Measurements from ENCODE around the gene MACROD2.
"Not testable (repeated sequence)": the region's sequence is repeated elsewhere in the genome, so short reads cannot be mapped to it uniquely, and the experiment has no call there.

The MACROD2 gene

GRCh38 chr20:14193443-14193842, 198.1 kb downstream of the MACROD2 start:
- no peak overlapping the region for H3K27ac ChIP-seq (ENCODE audit: low read length)

GRCh38 chr20:14193885-14194284, 198.6 kb downstream of the MACROD2 start:
- no peaks in the 10 kb centered on the region for H3K9me3 ChIP-seq (ENCODE audit: control insufficient read depth in 1 of 2, low read length in 2 of 2)
- no peak overlapping the region for H3K4me3 ChIP-seq (ENCODE audit: low read depth in 1 of 2, low read length in 2 of 2)
- no peak overlapping the region for H3K27ac ChIP-seq (ENCODE audit: low read length)
- no peaks in the 10 kb centered on the region for H3K36me3 ChIP-seq (ENCODE audit: control insufficient read depth in 1 of 2, insufficient read depth in 2 of 2, low read length in 2 of 2)
- H3K27me3 ChIP-seq (ENCODE audit: low read depth, low read length): no peaks in the 10 kb centered on the region
- peaks cover 0 to 5% of the 10 kb centered on the region in 2 donors for H3K4me1 ChIP-seq (ENCODE audit: control insufficient read depth in 1 of 2, insufficient read depth in 2 of 2, low read length in 2 of 2)

More at GRCh38 chr20:14193443-14193842, 198.1 kb downstream of the MACROD2 start:
- H3K36me3 ChIP-seq (ENCODE audit: control insufficient read depth in 1 of 2, insufficient read depth in 2 of 2, low read length in 2 of 2): no peaks in the 10 kb centered on the region
- no peak overlapping the region for H3K4me3 ChIP-seq (ENCODE audit: low read depth in 1 of 2, low read length in 2 of 2)
- no peaks in the 10 kb centered on the region for H3K9me3 ChIP-seq (ENCODE audit: control insufficient read depth in 1 of 2, low read length in 2 of 2)
- no peaks in the 10 kb centered on the region for H3K27me3 ChIP-seq (ENCODE audit: low read depth, low read length)
- H3K4me1 ChIP-seq (ENCODE audit: control insufficient read depth in 1 of 2, insufficient read depth in 2 of 2, low read length in 2 of 2): peaks cover 0 to 5% of the 10 kb centered on the region in 2 donors

DNA sequence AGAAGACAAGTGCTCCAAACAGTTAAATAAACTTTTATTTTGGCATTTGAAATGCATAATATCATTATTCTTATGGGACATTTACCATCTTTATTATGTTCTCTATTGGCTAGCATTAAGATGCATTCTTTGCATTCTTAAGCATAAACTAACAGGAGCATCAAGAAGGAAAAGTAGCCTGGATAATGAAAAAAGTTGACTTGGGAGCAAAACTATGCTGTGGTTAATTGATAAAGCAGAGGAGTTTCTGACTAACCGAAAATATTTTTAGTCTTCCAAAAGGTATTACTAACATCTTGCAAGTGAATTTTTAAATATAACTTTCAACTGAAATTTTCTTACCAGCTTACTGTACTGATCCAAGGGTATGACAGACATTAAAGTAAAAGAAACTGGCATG, 201.8 kb downstream of the MACROD2 start:
- Histone ChIP-seq H3K36me3 (ENCODE audit: control insufficient read depth in 1 of 2, insufficient read depth in 2 of 2, low read length in 2 of 2) (no peaks in the 10 kb centered on the region), H3K27ac (ENCODE audit: low read length) (no peak overlapping the region), H3K4me1 (ENCODE audit: control insufficient read depth in 1 of 2, insufficient read depth in 2 of 2, low read length in 2 of 2) (peaks cover 0 to 5% of the 10 kb centered on the region in 2 donors)

GRCh38 chr20:14198416-14198815, 203.1 kb downstream of the MACROD2 start:
- no peak overlapping the region for H3K27ac ChIP-seq (ENCODE audit: low read length)
- H3K4me3 ChIP-seq (ENCODE audit: low read depth in 1 of 2, low read length in 2 of 2): no peak overlapping the region
- H3K36me3 ChIP-seq (ENCODE audit: control insufficient read depth in 1 of 2, insufficient read depth in 2 of 2, low read length in 2 of 2): no peaks in the 10 kb centered on the region
- peaks cover 0 to under 1% of the 10 kb centered on the region in 2 donors for H3K9me3 ChIP-seq (ENCODE audit: control insufficient read depth in 1 of 2, low read length in 2 of 2)
- no peaks in the 10 kb centered on the region for H3K27me3 ChIP-seq (ENCODE audit: low read depth, low read length)
- H3K4me1 ChIP-seq (ENCODE audit: control insufficient read depth in 1 of 2, insufficient read depth in 2 of 2, low read length in 2 of 2): peaks cover 0 to 5% of the 10 kb centered on the region in 2 donors

More for the DNA sequence above, 201.8 kb downstream of the MACROD2 start:
- H3K27me3 ChIP-seq (ENCODE audit: low read depth, low read length): no peaks in the 10 kb centered on the region
- no peak overlapping the region for H3K4me3 ChIP-seq (ENCODE audit: low read depth in 1 of 2, low read length in 2 of 2)
- H3K9me3 ChIP-seq (ENCODE audit: control insufficient read depth in 1 of 2, low read length in 2 of 2): no peaks in the 10 kb centered on the region

GRCh38 chr20:14199111-14199510, 203.8 kb downstream of the MACROD2 start:
- H3K4me3 ChIP-seq (ENCODE audit: low read depth in 1 of 2, low read length in 2 of 2): no peak overlapping the region
- no peaks in the 10 kb centered on the region for H3K27me3 ChIP-seq (ENCODE audit: low read depth, low read length)
- H3K4me1 ChIP-seq (ENCODE audit: control insufficient read depth in 1 of 2, insufficient read depth in 2 of 2, low read length in 2 of 2): peaks cover 0 to 5% of the 10 kb centered on the region in 2 donors
- H3K27ac ChIP-seq (ENCODE audit: low read length): no peak overlapping the region
- no peaks in the 10 kb centered on the region for H3K36me3 ChIP-seq (ENCODE audit: control insufficient read depth in 1 of 2, insufficient read depth in 2 of 2, low read length in 2 of 2)
- H3K9me3 ChIP-seq (ENCODE audit: control insufficient read depth in 1 of 2, low read length in 2 of 2): peaks cover 0 to 6% of the 10 kb centered on the region in 2 donors

DNA sequence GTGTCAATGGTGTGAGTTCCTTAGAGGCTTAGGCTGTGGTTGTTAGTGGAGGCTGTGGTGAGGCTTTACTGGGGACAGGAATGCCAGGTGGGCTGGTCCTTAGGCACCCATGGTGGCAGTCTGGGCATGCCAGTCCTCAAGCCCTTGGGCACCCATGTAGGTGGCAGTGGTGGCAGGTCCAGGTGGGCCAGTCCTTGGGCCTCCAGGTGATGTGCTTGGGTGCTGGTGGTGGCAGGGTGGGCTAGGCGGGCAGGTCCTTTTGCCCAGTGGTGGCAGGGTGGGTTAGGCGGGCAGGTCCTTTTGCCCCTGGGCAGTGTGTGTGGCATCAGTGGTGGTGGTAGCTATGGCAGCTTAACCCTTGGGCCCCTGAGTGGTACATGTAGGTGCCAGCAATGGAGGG, 208.3 kb downstream of the MACROD2 start:
- no peaks in the 10 kb centered on the region for H3K36me3 ChIP-seq (ENCODE audit: control insufficient read depth in 1 of 2, insufficient read depth in 2 of 2, low read length in 2 of 2)
- no peak overlapping the region for H3K4me3 ChIP-seq (ENCODE audit: low read depth in 1 of 2, low read length in 2 of 2)
- H3K27ac ChIP-seq (ENCODE audit: low read length): no peak overlapping the region
- no peaks in the 10 kb centered on the region for H3K27me3 ChIP-seq (ENCODE audit: low read depth, low read length)
- H3K4me1 ChIP-seq (ENCODE audit: control insufficient read depth in 1 of 2, insufficient read depth in 2 of 2, low read length in 2 of 2): no peaks in the 10 kb centered on the region
- peaks cover 0 to 6% of the 10 kb centered on the region in 2 donors for H3K9me3 ChIP-seq (ENCODE audit: control insufficient read depth in 1 of 2, low read length in 2 of 2)

- Histone ChIP-seq H3K27ac (ENCODE audit: low read length) (no peak overlapping the region), H3K4me3 (ENCODE audit: low read depth in 1 of 2, low read length in 2 of 2) (no peak overlapping the region), H3K36me3 (ENCODE audit: control insufficient read depth in 1 of 2, insufficient read depth in 2 of 2, low read length in 2 of 2) (no peaks in the 10 kb centered on the region), H3K27me3 (ENCODE audit: low read depth, low read length) (no peaks in the 10 kb centered on the region), H3K4me1 (ENCODE audit: control insufficient read depth in 1 of 2, insufficient read depth in 2 of 2, low read length in 2 of 2) (no peaks in the 10 kb centered on the region), H3K9me3 (ENCODE audit: control insufficient read depth in 1 of 2, low read length in 2 of 2) (peaks cover 0 to 6% of the 10 kb centered on the region in 2 donors)
Measured at GRCh38 chr20:14207591-14207990, 212.3 kb downstream of the MACROD2 start.

DNA sequence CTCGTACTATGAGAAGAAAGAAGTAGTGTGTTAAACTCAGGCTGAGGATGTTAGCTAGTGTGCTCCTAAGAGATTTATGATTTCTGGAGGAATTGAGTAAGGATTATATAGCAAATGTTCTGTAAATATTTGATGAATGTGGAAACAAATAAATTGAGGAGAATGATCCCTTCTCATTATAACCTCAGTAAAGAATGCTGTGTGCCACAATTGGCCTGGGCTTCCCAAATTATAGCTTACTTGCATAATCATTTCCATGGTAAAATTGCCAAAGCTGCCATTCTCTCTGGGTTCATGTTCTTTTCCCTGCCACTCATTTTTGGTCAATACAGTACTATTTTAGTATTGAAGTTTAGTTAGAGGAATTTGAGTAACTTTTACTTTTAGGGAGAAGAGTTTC, 213.6 kb downstream of the MACROD2 start:
- H3K9me3 ChIP-seq (ENCODE audit: control insufficient read depth in 1 of 2, low read length in 2 of 2): peaks cover 0 to under 1% of the 10 kb centered on the region in 2 donors
- no peaks in the 10 kb centered on the region for H3K36me3 ChIP-seq (ENCODE audit: control insufficient read depth in 1 of 2, insufficient read depth in 2 of 2, low read length in 2 of 2)
- no peak overlapping the region for H3K4me3 ChIP-seq (ENCODE audit: low read depth in 1 of 2, low read length in 2 of 2)
- H3K27me3 ChIP-seq (ENCODE audit: low read depth, low read length): no peaks in the 10 kb centered on the region
- H3K4me1 ChIP-seq (ENCODE audit: control insufficient read depth in 1 of 2, insufficient read depth in 2 of 2, low read length in 2 of 2): no peaks in the 10 kb centered on the region
- H3K27ac ChIP-seq (ENCODE audit: low read length): no peak overlapping the region

DNA sequence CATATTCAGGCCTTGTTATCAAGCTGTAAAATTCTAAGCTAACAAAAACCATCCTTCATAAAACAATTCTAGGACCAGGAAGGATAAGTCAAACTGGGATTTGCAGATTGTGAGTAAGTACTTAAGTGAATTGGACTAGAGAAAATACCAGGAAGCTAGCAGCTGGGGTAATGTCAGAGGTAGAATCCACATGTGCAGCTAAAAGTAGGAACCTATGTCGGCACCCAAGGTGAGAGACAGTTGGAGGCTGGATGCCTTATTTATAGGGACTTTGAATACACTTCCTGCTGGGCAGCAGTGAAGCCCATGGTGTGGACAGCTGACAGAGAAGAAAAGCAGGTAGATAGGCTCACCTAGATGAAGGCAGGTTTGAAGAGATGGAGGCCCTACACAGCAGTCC, 214.8 kb downstream of the MACROD2 start:
- no peaks in the 10 kb centered on the region for H3K4me1 ChIP-seq (ENCODE audit: control insufficient read depth in 1 of 2, insufficient read depth in 2 of 2, low read length in 2 of 2)
- H3K27me3 ChIP-seq (ENCODE audit: low read depth, low read length): no peaks in the 10 kb centered on the region
- H3K27ac ChIP-seq (ENCODE audit: low read length): no peak overlapping the region
- no peaks in the 10 kb centered on the region for H3K36me3 ChIP-seq (ENCODE audit: control insufficient read depth in 1 of 2, insufficient read depth in 2 of 2, low read length in 2 of 2)
- no peaks in the 10 kb centered on the region for H3K9me3 ChIP-seq (ENCODE audit: control insufficient read depth in 1 of 2, low read length in 2 of 2)
- no peak overlapping the region for H3K4me3 ChIP-seq (ENCODE audit: low read depth in 1 of 2, low read length in 2 of 2)

- Histone ChIP-seq H3K9me3 (ENCODE audit: control insufficient read depth in 1 of 2, low read length in 2 of 2) (no peaks in the 10 kb centered on the region), H3K36me3 (ENCODE audit: control insufficient read depth in 1 of 2, insufficient read depth in 2 of 2, low read length in 2 of 2) (no peaks in the 10 kb centered on the region), H3K27me3 (ENCODE audit: low read depth, low read length) (no peaks in the 10 kb centered on the region), H3K27ac (ENCODE audit: low read length) (no peak overlapping the region), H3K4me3 (ENCODE audit: low read depth in 1 of 2, low read length in 2 of 2) (no peak overlapping the region), H3K4me1 (ENCODE audit: control insufficient read depth in 1 of 2, insufficient read depth in 2 of 2, low read length in 2 of 2) (no peaks in the 10 kb centered on the region)
Measured at GRCh38 chr20:14214046-14214445, 218.7 kb downstream of the MACROD2 start.

GRCh38 chr20:14215880-14216279, 220.6 kb downstream of the MACROD2 start:
- H3K4me1 ChIP-seq (ENCODE audit: control insufficient read depth in 1 of 2, insufficient read depth in 2 of 2, low read length in 2 of 2); H3K9me3 ChIP-seq (ENCODE audit: control insufficient read depth in 1 of 2, low read length in 2 of 2); H3K27me3 ChIP-seq (ENCODE audit: low read depth, low read length); H3K4me3 ChIP-seq (ENCODE audit: low read depth in 1 of 2, low read length in 2 of 2); H3K27ac ChIP-seq (ENCODE audit: low read length); H3K36me3 ChIP-seq (ENCODE audit: control insufficient read depth in 1 of 2, insufficient read depth in 2 of 2, low read length in 2 of 2): not testable (repeated sequence)

DNA sequence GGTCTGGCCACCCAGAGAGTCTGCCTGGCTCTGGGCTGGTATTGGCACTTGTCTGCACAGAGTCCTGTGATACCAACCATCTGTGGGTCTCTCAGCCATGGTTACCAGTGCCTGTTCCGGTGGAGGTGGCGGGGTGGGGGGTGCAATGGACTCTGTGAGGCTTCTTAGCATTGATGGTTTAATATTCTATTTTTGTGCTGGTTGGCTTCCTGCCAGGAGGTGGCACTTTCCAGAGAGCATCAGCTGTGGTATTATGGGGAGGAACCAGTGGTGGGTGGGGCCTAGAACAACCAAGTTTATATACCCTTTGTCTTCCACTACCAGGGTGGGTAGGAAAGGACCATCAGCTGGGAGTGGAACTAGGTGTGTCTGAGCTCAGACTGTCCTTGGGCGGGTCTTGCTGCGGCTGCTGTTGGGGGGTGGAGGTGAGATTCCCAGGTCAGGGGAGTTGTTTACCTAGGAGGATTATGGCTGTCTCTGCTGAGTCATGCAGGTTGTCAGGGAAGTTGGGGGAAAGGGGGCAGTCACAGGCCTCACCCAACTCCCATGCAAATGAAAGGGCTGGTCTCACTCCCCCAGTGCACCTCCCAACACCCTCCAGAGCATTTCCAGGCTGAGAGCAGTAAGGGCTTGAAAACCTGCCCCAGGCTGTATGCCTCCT, 224.6 kb downstream of the MACROD2 start:
- no peak overlapping the region for H3K4me3 ChIP-seq (ENCODE audit: low read depth in 1 of 2, low read length in 2 of 2)
- no peaks in the 10 kb centered on the region for H3K27me3 ChIP-seq (ENCODE audit: low read depth, low read length)
- H3K36me3 ChIP-seq (ENCODE audit: control insufficient read depth in 1 of 2, insufficient read depth in 2 of 2, low read length in 2 of 2): no peaks in the 10 kb centered on the region
- H3K9me3 ChIP-seq (ENCODE audit: control insufficient read depth in 1 of 2, low read length in 2 of 2): no peaks in the 10 kb centered on the region
- no peak overlapping the region for H3K27ac ChIP-seq (ENCODE audit: low read length)
- peaks cover 0 to 4% of the 10 kb centered on the region in 2 donors for H3K4me1 ChIP-seq (ENCODE audit: control insufficient read depth in 1 of 2, insufficient read depth in 2 of 2, low read length in 2 of 2)

All from muscle layer of duodenum (tissue), 2 donors.